GM18907 (cell line): Measurements from ENCODE around the gene ARHGAP12.

ENCODE experiments used
- ATAC-seq: cut with Tn5 transposase; IDR thresholded peaks from one replicate; pipeline ENCODE4 v1.9.1; 2021; ENCODE audit warnings: mild to moderate bottlenecking, moderate library complexity; ENCODE audit not compliant: unreplicated experiment

Gene ARHGAP12

GRCh38 chr10:31886885-31887284, 41.7 kb downstream of the ARHGAP12 start:
- ATAC-seq, result no peak

- ATAC-seq, result no peak
These were observed 42.7 kb downstream of the ARHGAP12 start for GRCh38 chr10:31885971-31886370.

- ATAC-seq, result no peak
These were observed 44.2 kb downstream of the ARHGAP12 start for GRCh38 chr10:31884386-31884785.

GRCh38 chr10:31883397-31883796, 45.2 kb downstream of the ARHGAP12 start:
- ATAC-seq, result no peak

GRCh38 chr10:31878486-31878885, 50.1 kb downstream of the ARHGAP12 start:
- ATAC-seq, result no peak

GRCh38 chr10:31876652-31877352, 51.8 kb downstream of the ARHGAP12 start:
- no peak for ATAC-seq

GRCh38 chr10:31875608-31876007, 53.0 kb downstream of the ARHGAP12 start:
- peak; percentile 87 for ATAC-seq

- ATAC-seq, result no peak
These were observed 54.9 kb downstream of the ARHGAP12 start for GRCh38 chr10:31873724-31874123.

- ATAC-seq, result no peak
These were observed 57.2 kb downstream of the ARHGAP12 start for GRCh38 chr10:31871266-31872065.

GRCh38 chr10:31867646-31868045, 61.0 kb downstream of the ARHGAP12 start:
- no peak for ATAC-seq

- ATAC-seq, result no peak
These were observed 62.4 kb downstream of the ARHGAP12 start for GRCh38 chr10:31866118-31866670.

GRCh38 chr10:31864834-31865518, 63.7 kb downstream of the ARHGAP12 start:
- ATAC-seq, result no peak

GRCh38 chr10:31855033-31855432, 73.6 kb downstream of the ARHGAP12 start:
- no peak for ATAC-seq

- ATAC-seq, result no peak
These were observed 75.0 kb downstream of the ARHGAP12 start for GRCh38 chr10:31853629-31854028.

GRCh38 chr10:31851216-31851615, 77.4 kb downstream of the ARHGAP12 start:
- no peak for ATAC-seq

- ATAC-seq, result no peak
These were observed 81.1 kb downstream of the ARHGAP12 start for GRCh38 chr10:31847515-31847914.

- ATAC-seq, result no peak
These were observed 89.9 kb downstream of the ARHGAP12 start for GRCh38 chr10:31838709-31839108.

- ATAC-seq, result no peak
These were observed 90.6 kb downstream of the ARHGAP12 start for GRCh38 chr10:31838065-31838464.

GRCh38 chr10:31836569-31837406, 91.8 kb downstream of the ARHGAP12 start:
- ATAC-seq, result no peak

GRCh38 chr10:31833753-31834152, 94.9 kb downstream of the ARHGAP12 start:
- no peak for ATAC-seq
